K562 (cell line): ENCODE measurements around the gene TCF19. TPM values are rescaled to one million over a fixed set of nuclear protein-coding genes. Genes with fewer than 3 reads are reported as not detected.

Source experiments
- ETS2 ChIP-seq: IDR thresholded peaks from 2 replicates; pipeline ENCODE4 v1.6.1; 2016; ENCODE audit warnings: borderline replicate concordance, missing genetic modification characterization, mild to moderate bottlenecking, moderate library complexity, missing compliant biosample characterization; ENCODE audit not compliant: poor library complexity, severe bottlenecking
- GABPB1 ChIP-seq: sonication (generic); formaldehyde crosslinking; IDR thresholded peaks from 2 replicates; pipeline ENCODE4 v1.8.0; 2022; ENCODE audit warnings: mild to moderate bottlenecking, missing genetic modification reagents
- HNRNPK ChIP-seq: fragments of 200-400 bp; formaldehyde crosslinking; IDR thresholded peaks from one replicate; pipeline ENCODE4 v1.6.1; 2018; ENCODE audit warnings: mild to moderate bottlenecking, low read depth, low read length; ENCODE audit not compliant: poor library complexity, severe bottlenecking
- JUN ChIP-seq, 2 experiments: sonication (generic) in 1 of 2; formaldehyde crosslinking in 1 of 2; IDR thresholded peaks; 2 replicates each; pipeline versions ENCODE4 v1.6.1 to v1.8.0; 2012 to 2022; ENCODE audit warnings: borderline replicate concordance in 2 of 2, mild to moderate bottlenecking in 2 of 2, improper control_type of control experiment in 1 of 2, low read depth in 1 of 2, low read length in 1 of 2, missing genetic modification reagents in 1 of 2
- KDM4B ChIP-seq, 2 experiments: fragments of 450-650 bp in 1 of 2; sonication (generic) in 1 of 2; IDR thresholded peaks; 2 replicates each; pipeline ENCODE4 v1.6.1; 2016 to 2017; ENCODE audit warnings: borderline replicate concordance in 2 of 2, antibody characterized with exemption in 1 of 2, low read depth in 1 of 2, mild to moderate bottlenecking in 1 of 2
- MBD2 ChIP-seq: sonication (generic); IDR thresholded peaks from 2 replicates; pipeline ENCODE4 v1.6.1; 2016; ENCODE audit warnings: low read depth, borderline replicate concordance
- MTA2 ChIP-seq: fragments of 450-650 bp; IDR thresholded peaks from 2 replicates; pipeline ENCODE4 v1.6.1; 2016; ENCODE audit warnings: low read depth
- PHF20 ChIP-seq: fragments of 450-650 bp; IDR thresholded peaks from 2 replicates; pipeline ENCODE4 v1.6.1; 2018; ENCODE audit not compliant: partially characterized antibody
- PHF8 ChIP-seq: fragments of 200-600 bp; sonication (generic); IDR thresholded peaks from 2 replicates; pipeline ENCODE4 v1.6.1; 2012; ENCODE audit warnings: mixed run types, mild to moderate bottlenecking, inconsistent platforms, low read length, moderate library complexity, borderline replicate concordance
- POLR2AphosphoS2 ChIP-seq: IDR thresholded peaks from 2 replicates; pipeline ENCODE4 v1.6.1; 2012; ENCODE audit warnings: low read length, improper control_type of control experiment
- TAF9B ChIP-seq: fragments of 450-650 bp; IDR thresholded peaks from 2 replicates; pipeline ENCODE4 v1.6.1; 2018; ENCODE audit warnings: mild to moderate bottlenecking; ENCODE audit not compliant: partially characterized antibody
- TARDBP ChIP-seq: fragments of 450-650 bp; IDR thresholded peaks from 2 replicates; pipeline ENCODE4 v1.6.1; 2016
- TCF7L2 ChIP-seq: fragments of 150-350 bp; IDR thresholded peaks from 2 replicates; pipeline ENCODE4 v1.6.1; 2016; ENCODE audit warnings: low read depth, mild to moderate bottlenecking, low read length, moderate library complexity
- TFAM ChIP-seq: fragments of 250-450 bp; sonication (Bioruptor Pico); conservative IDR thresholded peaks from 2 replicates; pipeline ENCODE4 v1.5.0; 2021; ENCODE audit warnings: mild to moderate bottlenecking, moderate library complexity
- ZNF140 ChIP-seq: fragments of 250-450 bp; sonication (Bioruptor Pico); IDR thresholded peaks from 2 replicates; pipeline ENCODE4 v1.8.0; 2021; ENCODE audit warnings: moderate library complexity, mild to moderate bottlenecking, inconsistent platforms
- ZNF165 ChIP-seq: fragments of 250-450 bp; sonication (Bioruptor Pico); IDR thresholded peaks from 2 replicates; pipeline ENCODE4 v1.4.0; 2020; ENCODE audit warnings: borderline replicate concordance
- ZNF764 ChIP-seq: fragments of 250-450 bp; sonication (Bioruptor Pico); IDR thresholded peaks from 2 replicates; pipeline ENCODE4 v1.4.0; 2020; ENCODE audit warnings: low read depth, mild to moderate bottlenecking, moderate library complexity
- polyA plus RNA-seq, 8 experiments: library from polyadenylated mRNA; depleted of rRNA in 4 of 8; stranded (reverse) in 5 of 8; unstranded in 3 of 8; fragments of >200 nt; fragmentation: Nextera tagmentation in 2 of 8; fragmentation: Illumina TruSeq in 1 of 8; extraction: Ambion mirVana in 2 of 8; extraction: Trizol in 1 of 8; gene quantifications; 2 replicates each; pipeline versions ENCODE4 v1.2.1 to v1.2.3, GENCODE V29; 2011 to 2014; ENCODE audit warnings: inconsistent platforms in 1 of 8, missing spikeins in 1 of 8
- total RNA-seq, 7 experiments: library from RNA; depleted of rRNA in 6 of 7; stranded (reverse); fragments of >200 nt in 6 of 7; fragmentation: Illumina TruSeq in 2 of 7; extraction: Trizol in 2 of 7; gene quantifications; 2 replicates each; pipeline versions ENCODE4 v1.2.1 to v1.2.3, GENCODE V29; 2011 to 2021; ENCODE audit warnings: low replicate concordance in 1 of 7
- TF ChIP-seq, protein P1 (sequence below): fragments of 250-450 bp; sonication (Bioruptor Pico); IDR thresholded peaks from 2 replicates; pipeline ENCODE4 v1.4.0; 2020
- TF ChIP-seq, protein P2 (sequence below): fragments of 450-650 bp; IDR thresholded peaks from 2 replicates; pipeline ENCODE4 v1.6.1; 2016; ENCODE audit warnings: antibody characterized with exemption
- TF ChIP-seq, protein P3 (sequence below): sonication (generic); formaldehyde crosslinking; IDR thresholded peaks from 2 replicates; pipeline ENCODE4 v1.8.0; 2022; ENCODE audit warnings: missing genetic modification reagents, mild to moderate bottlenecking, borderline replicate concordance
- TF ChIP-seq, protein P4 (sequence below): fragments of 450-650 bp; formaldehyde crosslinking; conservative IDR thresholded peaks from 2 replicates; pipeline ENCODE4 v1.4.0; 2022; ENCODE audit warnings: mild to moderate bottlenecking, missing genetic modification characterization

TCF19 gene
- total and polyA plus RNA-seq, 9 of the 15 experiments (the other 6 are each of a cell fraction or from before 2014, with no cell fraction given), result 4.2 to 42.5 (median 25.7) TPM

DNA sequence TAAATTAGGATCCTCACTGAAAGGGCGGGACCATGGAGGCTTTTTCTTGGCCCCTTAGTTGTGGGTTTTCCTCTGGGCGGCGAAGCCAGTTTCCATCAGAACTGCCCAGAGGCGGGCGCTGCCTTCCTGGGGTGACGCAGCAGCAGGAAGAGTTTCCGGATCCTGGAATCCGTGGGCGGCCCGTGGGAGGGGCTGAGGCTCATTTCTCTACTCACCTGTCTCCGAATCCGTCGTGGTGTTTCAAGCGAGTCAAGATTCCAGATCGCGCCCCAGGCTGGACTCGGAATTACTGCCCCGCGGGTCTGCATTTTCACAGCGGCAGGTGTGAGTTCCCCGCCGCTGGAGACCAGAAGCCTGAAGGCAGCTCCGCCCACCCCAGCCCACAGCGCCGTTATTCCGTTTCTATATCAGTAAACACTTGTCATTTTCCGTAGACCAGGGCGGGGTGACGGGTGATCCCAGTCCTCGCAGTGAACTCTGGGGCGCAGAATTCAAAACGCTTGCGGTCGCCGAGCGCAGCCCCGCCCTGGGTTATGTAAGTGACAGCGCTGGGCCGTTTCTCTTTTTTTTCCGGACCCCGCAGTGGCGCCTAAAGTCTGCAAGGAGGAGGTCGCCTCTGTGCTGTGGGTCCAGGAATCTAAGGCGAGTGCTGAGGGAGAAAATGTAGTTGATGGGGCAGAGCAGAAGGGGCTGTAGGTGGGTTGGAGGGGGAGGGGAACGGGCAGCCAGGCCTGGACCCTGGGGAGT is 39.3 kb downstream of the TCF19 start (continued):
- TF ChIP-seq ETS2 (no peak), GABPB1 (CRISPR knock-in tag) (peak; percentile 12; the same call in 1 of the 2 replicates), KDM4B (IDR thresholded peaks at IDR 0.05; ENCODE audit: borderline replicate concordance in 2 of 2, low read depth in 1 of 2) (0 out of 4 replicates have a peak, but pooled peaks of 1 of the 2 experiments have one; percentile 29), MTA2 (peak; percentile 36; the same call in 1 of the 2 replicates), ZNF140 (CRISPR knock-in tag) (no peak), TFAM (CRISPR knock-in tag) (no peak), POLR2AphosphoS2 (no peak), TCF7L2 (0 out of 2 replicates have a peak, but pooled peaks have one; percentile 15), TAF9B (peak; percentile 65), PHF8 (peak; percentile 87), TARDBP (no peak), ZNF165 (CRISPR knock-in tag) (no peak), JUN (IDR thresholded peaks at IDR 0.05; ENCODE audit: borderline replicate concordance, low read depth, low read length) (peak; percentile 9; the same call in 1 of the 2 replicates), JUN (CRISPR knock-in tag; IDR thresholded peaks at IDR 0.05; ENCODE audit: borderline replicate concordance) (no peak), HNRNPK (no peak), ZNF764 (CRISPR knock-in tag) (no peak), PHF20 (peak; percentile 21), MBD2 (peak; percentile 69)
- TF ChIP-seq, protein P1, sequence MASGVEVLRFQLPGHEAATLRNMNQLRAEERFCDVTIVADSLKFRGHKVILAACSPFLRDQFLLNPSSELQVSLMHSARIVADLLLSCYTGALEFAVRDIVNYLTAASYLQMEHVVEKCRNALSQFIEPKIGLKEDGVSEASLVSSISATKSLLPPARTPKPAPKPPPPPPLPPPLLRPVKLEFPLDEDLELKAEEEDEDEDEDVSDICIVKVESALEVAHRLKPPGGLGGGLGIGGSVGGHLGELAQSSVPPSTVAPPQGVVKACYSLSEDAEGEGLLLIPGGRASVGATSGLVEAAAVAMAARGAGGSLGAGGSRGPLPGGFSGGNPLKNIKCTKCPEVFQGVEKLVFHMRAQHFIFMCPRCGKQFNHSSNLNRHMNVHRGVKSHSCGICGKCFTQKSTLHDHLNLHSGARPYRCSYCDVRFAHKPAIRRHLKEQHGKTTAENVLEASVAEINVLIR (CRISPR knock-in tag), result 0 out of 2 replicates have a peak, but pooled peaks have one; percentile 18
- TF ChIP-seq, protein P2, sequence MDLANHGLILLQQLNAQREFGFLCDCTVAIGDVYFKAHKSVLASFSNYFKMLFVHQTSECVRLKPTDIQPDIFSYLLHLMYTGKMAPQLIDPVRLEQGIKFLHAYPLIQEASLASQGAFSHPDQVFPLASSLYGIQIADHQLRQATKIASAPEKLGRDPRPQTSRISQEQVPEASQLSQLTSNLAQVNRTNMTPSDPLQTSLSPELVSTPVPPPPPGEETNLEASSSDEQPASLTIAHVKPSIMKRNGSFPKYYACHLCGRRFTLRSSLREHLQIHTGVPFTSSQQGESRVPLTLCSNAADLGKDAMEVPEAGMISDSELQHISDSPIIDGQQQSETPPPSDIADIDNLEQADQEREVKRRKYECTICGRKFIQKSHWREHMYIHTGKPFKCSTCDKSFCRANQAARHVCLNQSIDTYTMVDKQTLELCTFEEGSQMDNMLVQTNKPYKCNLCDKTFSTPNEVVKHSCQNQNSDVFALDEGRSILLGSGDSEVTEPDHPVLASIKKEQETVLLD, result peak; percentile 24; the same call in 1 of the 2 replicates
- TF ChIP-seq, protein P3, sequence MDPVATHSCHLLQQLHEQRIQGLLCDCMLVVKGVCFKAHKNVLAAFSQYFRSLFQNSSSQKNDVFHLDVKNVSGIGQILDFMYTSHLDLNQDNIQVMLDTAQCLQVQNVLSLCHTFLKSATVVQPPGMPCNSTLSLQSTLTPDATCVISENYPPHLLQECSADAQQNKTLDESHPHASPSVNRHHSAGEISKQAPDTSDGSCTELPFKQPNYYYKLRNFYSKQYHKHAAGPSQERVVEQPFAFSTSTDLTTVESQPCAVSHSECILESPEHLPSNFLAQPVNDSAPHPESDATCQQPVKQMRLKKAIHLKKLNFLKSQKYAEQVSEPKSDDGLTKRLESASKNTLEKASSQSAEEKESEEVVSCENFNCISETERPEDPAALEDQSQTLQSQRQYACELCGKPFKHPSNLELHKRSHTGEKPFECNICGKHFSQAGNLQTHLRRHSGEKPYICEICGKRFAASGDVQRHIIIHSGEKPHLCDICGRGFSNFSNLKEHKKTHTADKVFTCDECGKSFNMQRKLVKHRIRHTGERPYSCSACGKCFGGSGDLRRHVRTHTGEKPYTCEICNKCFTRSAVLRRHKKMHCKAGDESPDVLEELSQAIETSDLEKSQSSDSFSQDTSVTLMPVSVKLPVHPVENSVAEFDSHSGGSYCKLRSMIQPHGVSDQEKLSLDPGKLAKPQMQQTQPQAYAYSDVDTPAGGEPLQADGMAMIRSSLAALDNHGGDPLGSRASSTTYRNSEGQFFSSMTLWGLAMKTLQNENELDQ (CRISPR knock-in tag), result no peak
- TF ChIP-seq, protein P4, sequence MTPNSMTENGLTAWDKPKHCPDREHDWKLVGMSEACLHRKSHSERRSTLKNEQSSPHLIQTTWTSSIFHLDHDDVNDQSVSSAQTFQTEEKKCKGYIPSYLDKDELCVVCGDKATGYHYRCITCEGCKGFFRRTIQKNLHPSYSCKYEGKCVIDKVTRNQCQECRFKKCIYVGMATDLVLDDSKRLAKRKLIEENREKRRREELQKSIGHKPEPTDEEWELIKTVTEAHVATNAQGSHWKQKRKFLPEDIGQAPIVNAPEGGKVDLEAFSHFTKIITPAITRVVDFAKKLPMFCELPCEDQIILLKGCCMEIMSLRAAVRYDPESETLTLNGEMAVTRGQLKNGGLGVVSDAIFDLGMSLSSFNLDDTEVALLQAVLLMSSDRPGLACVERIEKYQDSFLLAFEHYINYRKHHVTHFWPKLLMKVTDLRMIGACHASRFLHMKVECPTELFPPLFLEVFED (CRISPR knock-in tag), result 0 out of 2 replicates have a peak, but pooled peaks have one; percentile 35
